Hippocampal formation (tissue), 2 donors: ENCODE measurements around the gene PIGU.
"Not testable (repeated sequence)": the region's sequence is repeated elsewhere in the genome, so short reads cannot be mapped to it uniquely, and the experiment has no call there.

Experiments used
- DNase-seq, 2 donors: peaks; one replicate each; lab custom pipeline; 2025; lab: John Stamatoyannopoulos, UW

PIGU gene

GRCh38 chr20:34661811-34662210, 15.1 kb downstream of the PIGU start:
- not testable (repeated sequence) for DNase-seq

GRCh38 chr20:34658654-34659053, 18.2 kb downstream of the PIGU start:
- DNase-seq: not testable (repeated sequence)

GRCh38 chr20:34654207-34654744, 22.6 kb downstream of the PIGU start:
- no peak for DNase-seq

- DNase-seq: no peak
These were observed 25.7 kb downstream of the PIGU start for GRCh38 chr20:34651200-34651599.

- no peak for DNase-seq
These were observed 29.2 kb downstream of the PIGU start for GRCh38 chr20:34647737-34648136.

GRCh38 chr20:34644951-34645350, 31.9 kb downstream of the PIGU start:
- DNase-seq: no peak

- no peak for DNase-seq
These were observed 32.5 kb downstream of the PIGU start for GRCh38 chr20:34644345-34644744.

DNA sequence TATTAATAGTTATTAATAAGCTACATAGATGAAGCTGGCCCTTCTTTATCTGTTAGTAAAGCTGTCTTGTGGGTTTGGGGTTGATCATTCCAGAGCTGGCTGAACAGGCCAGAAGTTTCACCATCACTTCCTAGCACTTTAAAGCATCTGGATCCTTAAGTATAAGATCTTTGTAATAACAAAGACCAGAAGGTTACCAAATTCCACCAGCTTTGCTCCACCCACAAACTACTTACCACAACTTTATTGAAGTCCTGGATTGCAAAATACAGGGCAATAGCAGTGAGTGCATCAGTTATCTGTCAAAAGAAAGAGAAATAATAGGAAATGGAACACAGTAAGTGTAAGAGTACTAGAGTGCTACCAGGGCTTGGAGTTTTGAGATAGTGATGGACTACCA, 33.0 kb downstream of the PIGU start:
- DNase-seq: no peak

- DNase-seq: no peak
These were observed 34.9 kb downstream of the PIGU start for GRCh38 chr20:34642009-34642408.

GRCh38 chr20:34639755-34640222, 37.1 kb downstream of the PIGU start:
- DNase-seq: no peak

GRCh38 chr20:34638532-34638931, 38.4 kb downstream of the PIGU start:
- DNase-seq: no peak

- no peak for DNase-seq
These were observed 38.9 kb downstream of the PIGU start for GRCh38 chr20:34638039-34638292.

DNA sequence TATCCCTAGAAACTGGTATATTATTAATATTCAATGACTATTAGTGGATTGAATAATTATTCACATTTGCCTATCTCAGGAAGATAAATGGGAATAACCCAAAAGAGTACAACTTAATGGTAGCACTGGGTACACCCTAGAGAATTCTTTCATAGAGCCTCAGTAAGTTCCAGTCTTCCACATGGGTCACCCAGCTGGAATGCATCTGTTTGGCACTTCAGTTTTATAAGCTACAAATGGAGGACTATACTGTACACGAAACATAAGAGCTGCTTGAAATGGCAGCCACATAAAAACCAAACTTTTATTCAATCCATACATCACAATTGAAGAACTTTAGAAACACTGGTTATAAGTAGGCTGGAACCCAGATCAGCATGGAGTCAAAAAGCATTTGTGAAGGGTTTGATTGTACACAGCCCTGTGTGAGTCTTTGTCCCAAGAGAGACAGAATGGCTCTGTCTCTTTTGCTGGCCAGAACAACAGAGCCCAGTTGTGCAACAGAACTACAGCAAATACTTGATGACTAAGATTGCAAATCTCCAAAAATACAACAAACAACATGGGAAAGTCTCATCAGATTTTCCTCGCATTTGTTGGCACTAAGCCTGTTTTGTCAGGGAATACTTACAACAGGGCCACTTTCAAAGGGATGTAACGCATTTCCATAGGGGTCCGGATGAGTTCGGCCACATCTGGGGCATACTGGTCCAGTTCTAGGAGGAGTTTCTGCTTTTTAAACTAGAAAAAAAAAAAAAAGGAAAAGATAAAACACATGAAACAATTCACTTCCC, 39.5 kb downstream of the PIGU start:
- DNase-seq: peak; percentile 66 to 94

- no peak for DNase-seq
These were observed 40.2 kb downstream of the PIGU start for GRCh38 chr20:34636648-34637047.

GRCh38 chr20:34634392-34634791, 42.5 kb downstream of the PIGU start:
- DNase-seq: no peak

DNA sequence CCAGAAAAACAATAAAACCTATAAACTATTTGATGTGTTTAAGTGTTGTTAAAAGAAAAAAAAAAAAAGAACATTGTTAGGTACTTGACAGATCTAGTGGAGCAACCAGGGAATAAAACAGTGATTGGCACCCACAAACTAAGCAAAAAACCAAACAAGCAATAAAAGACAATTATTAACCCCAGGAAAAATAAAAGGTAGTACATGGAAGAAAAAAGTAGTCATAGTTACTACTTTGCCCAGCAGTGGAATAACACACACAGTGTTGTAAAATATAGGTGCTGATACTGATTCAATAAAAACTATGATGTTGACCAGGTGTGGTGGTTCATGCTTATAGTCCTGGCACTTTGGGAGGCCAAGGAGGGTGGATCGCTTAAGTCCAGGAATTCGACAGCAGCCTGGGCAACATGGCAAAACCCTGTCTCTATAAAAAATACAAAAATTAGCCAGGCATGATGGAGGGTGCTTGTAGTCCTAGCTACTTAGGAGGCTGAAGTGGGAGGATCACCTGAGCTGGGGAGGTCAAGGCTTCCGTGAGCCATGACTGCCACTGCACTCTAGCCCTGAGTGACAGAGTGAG, 43.9 kb downstream of the PIGU start:
- no peak for DNase-seq

DNA sequence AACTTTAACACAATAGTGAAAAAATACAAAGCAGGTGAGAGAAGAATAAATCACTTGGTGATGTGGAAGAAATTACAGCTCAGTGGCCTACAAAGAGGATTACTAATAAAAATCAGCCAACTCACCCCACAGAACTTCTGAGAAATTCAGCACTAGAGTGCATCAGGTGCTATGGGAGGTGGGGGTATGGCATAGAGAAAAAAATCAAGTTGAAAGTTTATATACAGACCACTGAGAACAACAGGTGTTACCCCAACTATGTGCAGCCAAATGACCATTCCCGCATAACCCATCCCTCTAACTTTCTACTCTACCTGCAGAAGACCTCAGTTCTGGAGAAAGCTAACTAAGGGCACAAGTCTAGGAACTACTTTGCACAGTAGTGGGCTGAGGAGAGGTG, 47.0 kb downstream of the PIGU start:
- no peak for DNase-seq

DNA sequence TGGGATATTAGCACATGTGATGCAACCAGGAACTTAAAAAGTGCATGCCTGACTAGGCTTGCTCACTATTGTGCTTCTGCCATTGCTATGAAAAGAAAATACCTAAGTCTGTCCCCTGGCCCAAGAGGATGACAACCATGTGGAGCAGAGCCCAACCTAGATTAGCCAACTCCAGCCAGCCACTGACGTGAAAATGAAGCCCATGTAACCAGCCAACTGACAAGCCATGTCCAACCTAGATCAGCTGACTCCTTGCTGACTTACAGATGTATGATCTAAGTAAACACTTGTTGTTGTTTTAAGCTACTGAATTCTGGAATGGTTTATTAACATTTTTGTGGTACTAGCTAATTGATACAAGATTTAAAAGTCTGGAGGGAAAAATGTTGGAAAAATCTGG, 47.5 kb downstream of the PIGU start:
- DNase-seq: no peak

DNA sequence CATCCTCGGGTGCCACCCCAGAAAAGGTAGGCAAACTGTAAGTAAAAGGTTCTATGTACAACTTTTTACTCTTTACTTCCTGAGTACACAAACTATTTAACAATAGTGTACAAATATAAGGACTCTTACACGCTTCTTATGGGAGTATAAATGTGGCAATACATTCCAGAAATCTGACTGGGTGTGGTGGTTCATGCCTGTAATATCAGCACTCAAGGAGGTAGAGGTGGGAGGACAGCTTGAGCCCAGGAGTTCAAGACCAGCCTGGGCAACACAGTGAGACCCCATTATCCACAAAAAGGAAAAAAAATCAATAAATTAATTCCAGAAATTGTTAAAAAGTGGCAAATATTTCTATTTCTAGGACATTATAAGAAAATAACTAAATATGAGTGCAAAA, 48.9 kb downstream of the PIGU start:
- no peak for DNase-seq

GRCh38 chr20:34627458-34627857, 49.4 kb downstream of the PIGU start:
- no peak for DNase-seq

DNA sequence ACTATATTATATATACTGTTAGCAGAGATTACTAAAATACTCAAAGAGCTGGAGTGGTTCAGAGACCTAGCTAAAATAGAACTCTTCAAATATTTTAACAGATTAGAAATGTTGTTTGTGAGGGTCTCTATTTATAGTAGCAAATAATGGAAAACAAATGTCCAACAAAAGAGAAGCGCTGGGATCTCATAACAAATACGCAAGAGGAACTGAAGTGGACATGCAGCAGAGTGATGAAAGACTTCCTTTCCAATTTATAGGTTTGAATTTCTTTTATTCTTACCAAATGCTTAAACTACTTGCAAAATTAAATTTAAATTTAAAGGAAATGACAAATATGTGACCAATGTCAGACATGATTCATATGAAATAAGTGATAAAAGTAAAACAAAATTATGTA, 49.9 kb downstream of the PIGU start:
- no peak for DNase-seq

- no peak for DNase-seq
These were observed 52.3 kb downstream of the PIGU start for GRCh38 chr20:34624629-34625028.

DNA sequence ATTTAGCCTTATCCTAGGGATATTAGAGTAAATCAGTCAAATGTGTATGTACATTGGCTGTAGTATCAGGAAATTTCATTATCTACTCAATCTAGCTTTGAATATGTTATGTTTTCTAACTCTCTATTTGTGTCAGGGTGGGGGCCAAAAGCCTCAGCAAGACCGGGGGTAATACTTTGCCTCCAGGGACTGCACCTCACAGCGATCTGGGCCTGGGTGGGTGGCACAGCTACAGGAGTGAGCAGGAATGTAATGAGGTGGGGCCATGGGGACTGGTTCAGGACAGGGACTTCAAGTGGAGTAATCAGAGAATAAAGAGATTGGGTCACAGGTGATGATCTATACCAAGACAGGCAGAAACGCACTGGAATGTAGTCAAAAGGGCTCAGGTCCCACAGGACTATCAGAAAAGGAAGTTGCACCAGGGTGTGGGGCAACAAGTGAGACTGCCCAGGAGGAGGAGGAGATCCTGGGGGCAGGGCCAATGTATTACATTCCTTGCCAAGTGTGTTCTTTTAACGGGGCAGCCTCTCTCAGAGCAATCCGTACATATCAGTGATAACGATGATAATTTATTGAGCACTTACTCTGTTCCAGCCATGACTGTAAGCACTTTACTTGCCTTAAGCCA, 54.0 kb downstream of the PIGU start:
- no peak for DNase-seq
